Activated CD4-positive, alpha-beta T cell treated with anti-CD3 and anti-CD28 coated beads for 36 hours (primary cell): Measurements from ENCODE around the gene NTM. TPM values are rescaled to one million over a fixed set of nuclear protein-coding genes. Genes with fewer than 3 reads are reported as not detected.

Experiments
- ATAC-seq: fragments of 200-7000 bp; cut with Tn5 transposase; one replicate; pipeline ENCODE4 v1.10.0; 2021; ENCODE audit warnings: mild to moderate bottlenecking, moderate library complexity
- CTCF ChIA-PET: fragments of 350-600 bp; sonication (Branson Sonifier 250); formaldehyde crosslinking; loops from one replicate; lab custom pipeline; 2021; ENCODE audit warnings: antibody characterized with exemption; lab: Charles Lee
- POLR2A ChIA-PET: fragments of 350-600 bp; sonication (Branson Sonifier 250); formaldehyde crosslinking; loops from one replicate; lab custom pipeline; 2021; ENCODE audit warnings: antibody characterized with exemption, inconsistent platforms; lab: Charles Lee
- DNase-seq: peaks from one replicate; pipeline ENCODE4 v3.0.0-alpha.2; 2020
- H3K27ac Mint-ChIP-seq: one replicate; pipeline ENCODE4 v1.8.0; 2021; ENCODE audit warnings: mixed read lengths
- H3K27me3 Mint-ChIP-seq: one replicate; pipeline ENCODE4 v1.8.0; 2021; ENCODE audit warnings: mixed read lengths
- H3K36me3 Mint-ChIP-seq: one replicate; pipeline ENCODE4 v1.8.0; 2021; ENCODE audit warnings: low read depth, mixed read lengths
- H3K4me1 Mint-ChIP-seq: one replicate; pipeline ENCODE4 v1.8.0; 2021; ENCODE audit warnings: mixed read lengths
- H3K4me3 Mint-ChIP-seq: one replicate; pipeline ENCODE4 v1.8.0; 2021; ENCODE audit warnings: mild to moderate bottlenecking, moderate library complexity, mixed read lengths
- H3K9me3 Mint-ChIP-seq: one replicate; pipeline ENCODE4 v1.8.0; 2021; ENCODE audit warnings: low read depth, mixed read lengths
- intact Hi-C, 2 experiments: fragments of 100-400 bp; cut with DNase I in 1 of 2; cut with micrococcal nuclease in 1 of 2; formaldehyde crosslinking; loops; one replicate each; pipeline versions ENCODE4 v1.14.2 to v1.15.1; 2022 to 2024; cut with DNase I, micrococcal nuclease
- total RNA-seq, 2 experiments: library from RNA; stranded (reverse); gene quantifications; one replicate each; pipeline ENCODE4 v1.2.3, GENCODE V29; 2021

NTM gene
- total RNA-seq, 2 experiments from 2014 or later, result not detected

- intact Hi-C loops, result loop anchor here (5.0 kb wide), 1 partner anchor 92 kb away; no protein-coding TSS in a partner anchor
- CTCF ChIA-PET, result interaction anchor here (0.7 to 1.2 kb wide), 3 partner anchors 11 to 401 kb away, joined by 3 to 5 read pairs (median 3); no protein-coding TSS in a partner anchor
- no peak for DNase-seq
- Mint-ChIP-seq H3K4me3 (no peak overlapping the region), H3K36me3 (no peaks in the 10 kb centered on the region), H3K27ac (no peak overlapping the region), H3K9me3 (no peaks in the 10 kb centered on the region), H3K4me1 (no peaks in the 10 kb centered on the region), H3K27me3 (peaks cover 7% of the 10 kb centered on the region)
- no peak for ATAC-seq
- POLR2A ChIA-PET, result no interaction called here
Measured at GRCh38 chr11:131580476-131580875, 210.1 kb downstream of the NTM start.

GRCh38 chr11:131581046-131581445 is 210.6 kb downstream of the NTM start:
- POLR2A ChIA-PET, result no interaction called here
- intact Hi-C loops, result loop anchor here (5.0 kb wide), 1 partner anchor 91 kb away; no protein-coding TSS in a partner anchor
- H3K36me3 Mint-ChIP-seq, result no peaks in the 10 kb centered on the region
- no peak for ATAC-seq
- CTCF ChIA-PET, result interaction anchor here (0.7 to 1.2 kb wide), 2 partner anchors 11 to 93 kb away, joined by 3 to 5 read pairs; no protein-coding TSS in a partner anchor
- peaks cover 2% of the 10 kb centered on the region for H3K9me3 Mint-ChIP-seq
- no peak for DNase-seq
- H3K27me3 Mint-ChIP-seq, result peaks cover 11% of the 10 kb centered on the region
- no peaks in the 10 kb centered on the region for H3K4me1 Mint-ChIP-seq
- H3K27ac Mint-ChIP-seq, result no peak overlapping the region
- H3K4me3 Mint-ChIP-seq, result no peak overlapping the region

- no peak overlapping the region for H3K27ac Mint-ChIP-seq
- peaks cover 2% of the 10 kb centered on the region for H3K9me3 Mint-ChIP-seq
- peaks cover 5% of the 10 kb centered on the region for H3K27me3 Mint-ChIP-seq
- ChIA-PET CTCF (interaction anchor here (0.8 kb wide), 1 partner anchor 9 kb away, joined by 3 read pairs; no protein-coding TSS in a partner anchor), POLR2A (no interaction called here)
- no peak overlapping the region for H3K4me3 Mint-ChIP-seq
- ATAC-seq, result no peak
- no peak for DNase-seq
- intact Hi-C loops, result loop anchor here (5.0 kb wide), 1 partner anchor 90 kb away; no protein-coding TSS in a partner anchor
- H3K36me3 Mint-ChIP-seq, result no peaks in the 10 kb centered on the region
- H3K4me1 Mint-ChIP-seq, result no peaks in the 10 kb centered on the region
Measured at GRCh38 chr11:131582021-131582525, 211.7 kb downstream of the NTM start.

GRCh38 chr11:131583421-131583820 is 213.0 kb downstream of the NTM start:
- Mint-ChIP-seq H3K9me3 (peaks cover 2% of the 10 kb centered on the region), H3K27ac (no peak overlapping the region), H3K4me1 (no peaks in the 10 kb centered on the region), H3K4me3 (no peak overlapping the region), H3K27me3 (peaks cover 5% of the 10 kb centered on the region), H3K36me3 (no peaks in the 10 kb centered on the region)
- intact Hi-C loops, result loop anchor here (5.0 kb wide), 1 partner anchor 89 kb away; no protein-coding TSS in a partner anchor
- POLR2A ChIA-PET, result no interaction called here
- CTCF ChIA-PET, result no interaction called here
- ATAC-seq (no peak), DNase-seq (no peak)

- Mint-ChIP-seq H3K4me3 (no peak overlapping the region), H3K27me3 (peaks cover 5% of the 10 kb centered on the region), H3K9me3 (peaks cover 2% of the 10 kb centered on the region), H3K4me1 (no peaks in the 10 kb centered on the region), H3K36me3 (no peaks in the 10 kb centered on the region), H3K27ac (no peak overlapping the region)
- ATAC-seq (no peak), DNase-seq (no peak)
- intact Hi-C loops, result loop anchor here (5.0 kb wide), 1 partner anchor 88 kb away; no protein-coding TSS in a partner anchor
- ChIA-PET CTCF (no interaction called here), POLR2A (no interaction called here)
Measured at GRCh38 chr11:131583938-131584337, 213.5 kb downstream of the NTM start.

GRCh38 chr11:131584785-131585592 is 214.6 kb downstream of the NTM start:
- H3K4me1 Mint-ChIP-seq, result no peaks in the 10 kb centered on the region
- ChIA-PET POLR2A (no interaction called here), CTCF (no interaction called here)
- no peaks in the 10 kb centered on the region for H3K36me3 Mint-ChIP-seq
- H3K27ac Mint-ChIP-seq, result no peak overlapping the region
- H3K4me3 Mint-ChIP-seq, result no peak overlapping the region
- peaks cover 5% of the 10 kb centered on the region for H3K27me3 Mint-ChIP-seq
- H3K9me3 Mint-ChIP-seq, result peaks cover 2% of the 10 kb centered on the region
- intact Hi-C loops, result loop anchor here (5.0 kb wide), 1 partner anchor 87 kb away; no protein-coding TSS in a partner anchor
- ATAC-seq, result no peak
- peak; percentile 10 for DNase-seq

GRCh38 chr11:131588057-131588456 is 217.6 kb downstream of the NTM start:
- no peaks in the 10 kb centered on the region for H3K36me3 Mint-ChIP-seq
- H3K27me3 Mint-ChIP-seq, result peaks cover 5% of the 10 kb centered on the region
- ChIA-PET CTCF (interaction anchor here (0.7 kb wide), 1 partner anchor 523 kb away, joined by 3 read pairs; no protein-coding TSS in a partner anchor), POLR2A (no interaction called here)
- H3K4me1 Mint-ChIP-seq, result no peaks in the 10 kb centered on the region
- intact Hi-C loops, result no loop called here
- no peak overlapping the region for H3K4me3 Mint-ChIP-seq
- no peak overlapping the region for H3K27ac Mint-ChIP-seq
- H3K9me3 Mint-ChIP-seq, result peaks cover 2% of the 10 kb centered on the region
- DNase-seq, result no peak
- ATAC-seq, result no peak

GRCh38 chr11:131591051-131591461 is 220.6 kb downstream of the NTM start:
- no peaks in the 10 kb centered on the region for H3K4me1 Mint-ChIP-seq
- no peak overlapping the region for H3K27ac Mint-ChIP-seq
- no peaks in the 10 kb centered on the region for H3K36me3 Mint-ChIP-seq
- no peak overlapping the region for H3K4me3 Mint-ChIP-seq
- ChIA-PET CTCF (interaction anchor here (0.6 to 0.9 kb wide), 2 partner anchors 9 to 305 kb away, joined by 3 read pairs; no protein-coding TSS in a partner anchor), POLR2A (no interaction called here)
- no peaks in the 10 kb centered on the region for H3K9me3 Mint-ChIP-seq
- peaks cover 2% of the 10 kb centered on the region for H3K27me3 Mint-ChIP-seq
- intact Hi-C loops, result no loop called here
- DNase-seq, result no peak
- no peak for ATAC-seq

GRCh38 chr11:131592152-131592551 is 221.7 kb downstream of the NTM start:
- no peak overlapping the region for H3K27ac Mint-ChIP-seq
- H3K4me1 Mint-ChIP-seq, result no peaks in the 10 kb centered on the region

GRCh38 chr11:131592734-131593133 is 222.3 kb downstream of the NTM start:
- Mint-ChIP-seq H3K36me3 (no peaks in the 10 kb centered on the region), H3K9me3 (no peaks in the 10 kb centered on the region), H3K27me3 (peaks cover 2% of the 10 kb centered on the region), H3K4me1 (no peaks in the 10 kb centered on the region), H3K4me3 (no peak overlapping the region), H3K27ac (no peak overlapping the region)
- DNase-seq (no peak), ATAC-seq (no peak)
- intact Hi-C loops, result no loop called here
- CTCF ChIA-PET, result no interaction called here
- POLR2A ChIA-PET, result no interaction called here

More at GRCh38 chr11:131592152-131592551, 221.7 kb downstream of the NTM start:
- Mint-ChIP-seq H3K4me3 (no peak overlapping the region), H3K36me3 (no peaks in the 10 kb centered on the region), H3K9me3 (no peaks in the 10 kb centered on the region), H3K27me3 (peaks cover 2% of the 10 kb centered on the region)
- intact Hi-C loops, result no loop called here
- CTCF ChIA-PET, result no interaction called here
- ATAC-seq, result no peak
- no peak for DNase-seq
- POLR2A ChIA-PET, result no interaction called here

GRCh38 chr11:131593301-131593700 is 222.9 kb downstream of the NTM start:
- ATAC-seq (no peak), DNase-seq (no peak)
- intact Hi-C loops, result no loop called here
- POLR2A ChIA-PET, result no interaction called here
- H3K36me3 Mint-ChIP-seq, result no peaks in the 10 kb centered on the region
- no peak overlapping the region for H3K4me3 Mint-ChIP-seq
- no peaks in the 10 kb centered on the region for H3K9me3 Mint-ChIP-seq
- no peak overlapping the region for H3K27ac Mint-ChIP-seq
- CTCF ChIA-PET, result no interaction called here
- no peaks in the 10 kb centered on the region for H3K4me1 Mint-ChIP-seq
- peaks cover 2% of the 10 kb centered on the region for H3K27me3 Mint-ChIP-seq
